HTERT RPE-1 (cell line): ENCODE measurements around the gene ARHGEF28.

Experiments
- in situ Hi-C: fragments of 300-500 bp; cut with MboI; formaldehyde crosslinking; loops from 4 replicates; pipeline ENCODE4 v1.14.3; 2020; ENCODE audit warnings: low sequenced_read_pairs

The ARHGEF28 gene

GRCh38 chr5:73922224-73922623 lies 296.2 kb downstream of the ARHGEF28 start:
- in situ Hi-C loops, result no loop called here

GRCh38 chr5:73922875-73923557 lies 297.0 kb downstream of the ARHGEF28 start:
- in situ Hi-C loops, result no loop called here

GRCh38 chr5:73928476-73929070 lies 302.6 kb downstream of the ARHGEF28 start:
- in situ Hi-C loops, result no loop called here

GRCh38 chr5:73935719-73936118 lies 309.7 kb downstream of the ARHGEF28 start:
- in situ Hi-C loops, result no loop called here

GRCh38 chr5:73938280-73938937 lies 312.4 kb downstream of the ARHGEF28 start:
- in situ Hi-C loops, result no loop called here

DNA sequence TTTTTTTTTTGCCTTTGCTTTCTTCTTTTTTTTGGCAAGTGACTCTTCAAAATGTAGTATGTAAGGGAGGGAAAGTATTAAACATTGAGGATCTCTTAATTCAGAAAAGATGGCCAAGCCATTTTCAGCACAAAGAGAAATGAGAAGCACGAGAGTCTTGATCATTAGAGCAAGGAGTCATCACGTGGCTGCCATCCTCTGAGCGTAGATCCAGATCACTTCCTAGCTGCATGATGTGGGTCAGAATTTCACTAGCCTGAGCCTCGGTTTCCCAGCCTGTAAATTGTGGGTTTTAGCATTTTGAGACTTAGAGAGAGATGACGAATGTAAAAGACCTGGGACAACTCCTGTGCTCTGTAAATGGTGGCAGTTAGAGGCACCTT lies 312.9 kb downstream of the ARHGEF28 start:
- in situ Hi-C loops, result no loop called here

GRCh38 chr5:73939557-73939956 lies 313.6 kb downstream of the ARHGEF28 start:
- in situ Hi-C loops, result no loop called here

- in situ Hi-C loops, result no loop called here
Measured at GRCh38 chr5:73940026-73940425, 314.0 kb downstream of the ARHGEF28 start.

GRCh38 chr5:73940801-73941200 lies 314.8 kb downstream of the ARHGEF28 start:
- in situ Hi-C loops, result no loop called here

GRCh38 chr5:73942783-73943182 lies 316.8 kb downstream of the ARHGEF28 start:
- in situ Hi-C loops, result no loop called here

DNA sequence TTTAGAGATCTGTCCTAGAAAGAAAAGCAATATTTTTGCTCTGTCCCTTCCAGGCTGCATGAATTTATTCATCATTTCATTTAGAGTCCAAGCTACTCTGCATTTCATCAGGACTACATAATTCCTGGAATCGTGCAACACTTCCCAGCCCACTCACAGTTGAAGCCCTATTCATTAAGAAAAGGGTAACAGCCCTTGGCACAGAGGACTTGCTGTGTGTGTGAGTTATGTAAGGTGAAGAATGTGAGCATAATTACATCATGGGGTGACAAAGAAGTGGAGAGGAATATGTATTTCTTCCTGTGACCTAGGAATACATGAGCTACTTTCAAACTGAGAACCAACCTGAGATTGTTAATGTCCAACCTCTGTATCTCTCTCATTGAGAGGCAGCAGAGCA lies 317.4 kb downstream of the ARHGEF28 start:
- in situ Hi-C loops, result no loop called here

DNA sequence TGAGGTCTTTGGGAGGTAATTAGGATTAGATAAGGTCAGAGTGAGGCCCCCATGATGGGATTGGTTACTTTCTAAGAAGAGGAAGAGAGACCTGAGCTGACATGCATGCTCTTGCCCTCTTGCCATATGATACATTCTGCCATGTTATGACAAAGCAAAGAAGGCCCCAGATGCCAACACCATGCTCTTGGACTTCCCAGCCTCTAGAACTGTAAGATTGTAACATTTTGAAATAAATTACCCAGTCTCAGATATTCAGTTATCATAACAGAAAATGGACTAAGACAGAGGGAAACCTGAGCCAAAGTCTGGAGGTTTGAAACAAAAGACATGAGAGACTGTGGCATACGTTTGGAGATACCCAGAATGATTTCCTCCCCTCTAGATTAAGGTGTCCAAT lies 318.6 kb downstream of the ARHGEF28 start:
- in situ Hi-C loops, result no loop called here

- in situ Hi-C loops, result no loop called here
Measured at GRCh38 chr5:73945505-73945904, 319.5 kb downstream of the ARHGEF28 start.

DNA sequence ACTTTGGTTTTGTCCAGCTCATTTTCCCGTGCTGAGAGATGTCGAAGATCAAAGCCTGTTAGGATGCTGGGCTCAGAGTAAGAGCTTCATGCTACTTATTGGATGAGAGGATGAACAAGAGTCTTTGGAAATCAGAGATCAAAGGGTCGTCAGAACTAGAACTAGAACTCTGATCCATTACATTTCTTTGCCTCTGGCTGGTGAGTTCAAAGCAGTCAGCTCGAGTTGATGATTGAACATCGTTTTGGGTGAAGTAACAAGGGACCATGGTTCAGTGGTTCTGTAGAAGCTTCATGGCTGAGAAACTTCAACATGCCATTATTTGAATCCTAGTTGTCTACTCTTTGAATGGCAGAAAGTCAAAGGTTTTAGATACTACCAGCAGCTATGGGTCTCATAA lies 320.3 kb downstream of the ARHGEF28 start:
- in situ Hi-C loops, result no loop called here

DNA sequence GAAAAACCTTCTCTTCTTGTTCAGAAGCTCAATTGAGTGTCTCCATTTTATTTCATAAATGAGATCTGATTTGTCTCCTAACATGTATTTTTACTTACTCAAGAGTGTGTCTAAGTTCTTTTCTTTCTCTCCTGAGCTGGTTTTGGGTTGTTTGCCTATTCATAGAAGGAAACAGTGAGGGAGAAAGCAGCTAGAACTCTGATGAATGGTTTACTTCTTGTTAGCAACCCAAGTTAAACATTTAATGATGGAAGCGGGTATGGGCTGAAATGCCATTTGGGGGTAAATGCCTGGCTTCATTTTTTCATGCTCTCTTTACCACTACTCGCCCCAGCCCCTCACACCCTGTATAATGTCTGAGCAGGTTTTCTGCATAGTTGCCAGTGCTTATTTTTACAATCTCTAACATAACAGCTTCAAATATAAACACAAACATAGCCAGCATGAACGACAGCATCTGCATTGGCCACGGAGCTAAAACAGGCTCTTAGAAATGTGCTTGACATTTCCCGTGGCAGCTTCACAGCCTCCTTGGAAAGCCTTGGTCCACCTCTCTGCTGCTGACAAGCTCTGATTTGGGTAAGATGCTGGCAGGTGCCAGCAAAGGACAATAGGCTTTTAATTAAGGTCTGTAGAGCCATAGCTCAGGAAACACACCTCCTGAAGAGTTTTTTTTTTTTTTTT lies 321.1 kb downstream of the ARHGEF28 start:
- in situ Hi-C loops, result no loop called here

DNA sequence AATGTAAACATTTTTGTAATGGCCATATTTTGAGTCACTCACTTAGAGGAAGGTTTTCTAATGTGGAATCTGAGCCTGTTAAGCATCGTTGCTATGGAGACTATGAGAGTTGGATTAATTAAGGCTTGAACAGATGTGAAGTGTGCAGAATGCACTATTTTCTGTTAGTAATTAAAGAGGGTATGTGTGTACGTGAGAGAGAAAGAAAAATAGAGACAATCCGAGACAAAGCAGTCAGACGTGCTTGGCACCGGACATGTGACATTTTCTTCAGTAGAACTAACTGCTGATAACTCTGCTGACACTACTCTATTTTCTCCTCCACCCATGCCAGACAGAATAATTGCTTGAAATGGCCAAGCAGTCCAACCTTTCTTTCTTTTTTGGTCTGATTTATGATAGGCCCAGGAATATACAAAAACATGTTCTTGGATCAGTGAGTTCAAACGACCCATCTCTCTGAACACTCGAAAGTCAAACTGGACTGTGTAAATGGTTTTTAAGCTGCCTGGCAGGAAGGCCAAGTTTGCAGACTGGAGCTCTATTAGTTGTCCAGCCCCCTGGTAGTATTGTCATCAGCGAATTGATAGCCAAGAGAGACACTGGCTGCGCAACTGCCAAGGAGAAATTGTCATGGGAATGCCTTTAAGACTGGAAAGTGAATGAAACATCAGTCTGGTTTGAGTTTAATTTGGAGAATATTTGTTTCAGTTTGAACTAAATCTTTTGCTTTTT lies 322.1 kb downstream of the ARHGEF28 start:
- in situ Hi-C loops, result no loop called here

GRCh38 chr5:73948720-73949119 lies 322.7 kb downstream of the ARHGEF28 start:
- in situ Hi-C loops, result no loop called here

DNA sequence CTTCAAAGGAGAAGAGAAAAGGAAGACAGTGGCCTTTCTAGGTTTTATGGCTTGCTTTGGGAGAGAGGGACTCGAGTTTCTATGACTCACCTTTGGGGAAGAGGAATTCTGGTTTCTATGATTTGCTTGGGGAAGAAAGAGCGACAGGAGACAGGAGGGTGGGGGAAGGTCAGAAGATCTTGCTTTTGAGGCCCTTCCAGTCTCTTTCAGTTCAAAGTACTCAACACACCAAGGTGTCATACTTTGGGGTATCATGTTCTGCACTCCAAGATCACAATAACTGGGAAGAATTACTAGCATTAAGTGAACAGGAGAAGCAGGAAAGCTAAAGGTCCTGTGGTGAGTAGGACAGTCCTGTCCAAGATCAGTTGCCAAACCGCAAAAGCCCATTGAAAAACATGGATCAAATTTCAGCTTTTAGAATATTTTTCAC lies 324.5 kb downstream of the ARHGEF28 start:
- in situ Hi-C loops, result no loop called here

DNA sequence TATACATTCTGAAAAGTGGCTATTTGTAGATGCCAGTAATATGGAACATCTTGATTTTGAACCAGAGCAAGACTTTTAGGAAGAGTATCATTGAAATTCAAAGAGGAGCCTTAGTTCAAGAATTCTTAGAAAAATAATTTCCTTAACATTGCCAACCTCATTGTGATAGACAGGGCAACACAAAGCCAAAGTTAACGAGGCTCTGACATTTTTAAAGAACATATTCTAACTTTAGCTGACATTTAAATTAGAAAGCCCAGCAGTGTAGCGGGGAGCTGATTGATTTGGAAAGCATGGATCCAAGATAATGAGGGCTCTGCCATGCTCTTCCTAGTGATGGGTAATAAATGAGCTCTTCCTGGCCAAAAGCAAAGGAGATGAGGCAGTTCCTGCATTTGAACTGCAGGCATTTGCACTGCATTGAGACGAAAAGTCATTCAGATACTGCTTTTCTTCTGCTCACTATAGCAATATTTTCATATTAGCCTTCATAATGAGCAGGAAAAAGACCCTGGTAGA lies 325.0 kb downstream of the ARHGEF28 start:
- in situ Hi-C loops, result no loop called here

DNA sequence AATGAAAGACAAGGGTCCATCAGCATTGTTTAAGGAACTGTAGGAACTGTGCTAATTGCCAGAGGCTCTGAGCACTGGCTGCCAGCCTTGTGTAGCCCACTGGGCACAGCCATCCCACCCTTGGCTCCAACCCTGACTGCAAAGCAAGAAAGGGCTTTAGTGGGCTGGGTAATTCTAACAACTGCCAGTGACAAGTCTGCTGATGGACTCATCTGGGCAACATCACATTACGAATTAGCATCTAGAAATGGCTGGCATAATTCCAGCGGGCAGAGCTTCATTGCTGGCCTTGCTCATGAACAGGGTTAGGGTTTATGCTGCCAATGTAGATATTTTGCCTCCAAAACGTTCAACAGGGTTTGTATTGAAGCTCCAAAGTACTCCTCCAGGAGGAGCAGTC lies 326.9 kb downstream of the ARHGEF28 start:
- in situ Hi-C loops, result no loop called here

GRCh38 chr5:73954381-73954780 lies 328.4 kb downstream of the ARHGEF28 start:
- in situ Hi-C loops, result no loop called here
